Measurements from ENCODE around the gene ITGB3. TPM values are rescaled to one million over a fixed set of nuclear protein-coding genes. Genes with fewer than 3 reads are reported as not detected.

The ITGB3 gene
- total and polyA plus RNA-seq, 9 of the 15 experiments (the other 6 are each of a cell fraction or from before 2014, with no cell fraction given) = 0.08 to 2.6 (median 0.62) TPM; not detected in 1

DNA sequence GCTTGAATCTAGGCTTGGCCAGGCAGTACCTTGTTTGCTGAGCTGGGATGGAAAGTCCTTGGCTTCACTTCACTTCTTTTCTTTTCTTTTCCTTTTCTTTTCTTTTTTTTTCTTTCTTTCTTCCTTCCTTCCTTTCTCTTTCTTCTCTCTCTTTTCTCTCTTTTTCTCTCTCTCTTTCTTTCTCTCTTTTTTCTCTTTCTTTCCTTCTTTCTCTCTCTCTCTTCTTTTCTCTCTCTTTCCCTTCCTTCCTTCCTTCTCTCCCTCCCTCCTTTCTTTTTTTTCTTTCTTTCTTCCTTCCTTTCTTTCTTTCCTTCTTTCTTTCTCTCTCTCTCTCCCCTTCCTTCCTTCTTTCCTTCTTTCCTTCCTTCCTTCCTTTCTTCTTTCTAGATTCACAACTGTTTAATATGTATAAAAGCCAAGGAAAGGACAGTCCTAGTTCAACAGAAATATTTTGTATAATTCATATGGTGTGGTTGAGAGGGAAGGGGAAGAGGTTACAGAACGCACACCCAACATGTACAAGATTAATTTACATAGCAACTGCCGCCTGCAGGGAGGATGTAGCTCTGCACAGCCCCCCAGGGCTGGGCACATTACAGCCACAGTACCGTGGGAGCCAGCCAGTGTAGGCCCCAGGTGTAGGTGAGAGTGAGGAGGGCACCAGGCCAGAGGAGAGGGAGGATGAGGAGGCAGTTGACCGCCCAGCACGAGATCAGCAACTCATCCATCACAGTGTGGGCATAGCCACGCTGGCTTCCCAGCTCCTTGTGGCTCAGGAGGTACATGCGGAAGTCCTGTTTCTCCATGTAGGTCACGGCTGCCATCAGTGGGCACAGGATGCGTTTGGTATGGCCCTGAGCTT lies 9.7 kb upstream of the ITGB3 start (continued):
- TF ChIP-seq ZNF311 (CRISPR knock-in tag; IDR thresholded peaks at IDR 0.05) (no peak), HLTF (IDR thresholded peaks at IDR 0.05) (no peak), LARP7 (IDR thresholded peaks at IDR 0.05) (no peak), ZNF586 (CRISPR knock-in tag; conservative IDR thresholded peaks at IDR 0.05) (no peak), EHMT2 (IDR thresholded peaks at IDR 0.05) (no peak), SPI1 (IDR thresholded peaks at IDR 0.05; ENCODE audit: borderline replicate concordance, low read depth, low read length) (no peak), HNRNPL (IDR thresholded peaks at IDR 0.05; ENCODE audit: low read depth, low read length) (0 out of 2 replicates have a peak, but pooled peaks have one; percentile 25), MEIS2 (IDR thresholded peaks at IDR 0.05; ENCODE audit: partially characterized antibody) (no peak), CHD2 (IDR thresholded peaks at IDR 0.05; ENCODE audit: low read depth, low read length) (no peak), KLF13 (tag; IDR thresholded peaks at IDR 0.05; ENCODE audit: borderline replicate concordance, low read depth) (no peak), DPF2 (IDR thresholded peaks at IDR 0.05) (0 out of 2 replicates have a peak, but pooled peaks have one; percentile 22), ZNF512 (tag; IDR thresholded peaks at IDR 0.05) (peak; percentile 98), TOE1 (IDR thresholded peaks at IDR 0.05; ENCODE audit: borderline replicate concordance) (peak; percentile 29; the same call in 1 of the 2 replicates), TOE1 (CRISPR knock-in tag; IDR thresholded peaks at IDR 0.05; ENCODE audit: borderline replicate concordance, low read depth) (no peak), ZKSCAN8 (CRISPR knock-in tag; IDR thresholded peaks at IDR 0.05) (no peak), POLR2B (IDR thresholded peaks at IDR 0.05; ENCODE audit: low read depth, partially characterized antibody) (no peak), SMARCB1 (IDR thresholded peaks at IDR 0.05; ENCODE audit: insufficient read length, low read depth) (no peak), SMARCE1 (IDR thresholded peaks at IDR 0.05) (no peak), KAT8 (IDR thresholded peaks at IDR 0.05; ENCODE audit: low read depth) (no peak), TAF15 (IDR thresholded peaks at IDR 0.05; ENCODE audit: low read depth, low read length) (no peak)
- TF ChIP-seq, protein P1, sequence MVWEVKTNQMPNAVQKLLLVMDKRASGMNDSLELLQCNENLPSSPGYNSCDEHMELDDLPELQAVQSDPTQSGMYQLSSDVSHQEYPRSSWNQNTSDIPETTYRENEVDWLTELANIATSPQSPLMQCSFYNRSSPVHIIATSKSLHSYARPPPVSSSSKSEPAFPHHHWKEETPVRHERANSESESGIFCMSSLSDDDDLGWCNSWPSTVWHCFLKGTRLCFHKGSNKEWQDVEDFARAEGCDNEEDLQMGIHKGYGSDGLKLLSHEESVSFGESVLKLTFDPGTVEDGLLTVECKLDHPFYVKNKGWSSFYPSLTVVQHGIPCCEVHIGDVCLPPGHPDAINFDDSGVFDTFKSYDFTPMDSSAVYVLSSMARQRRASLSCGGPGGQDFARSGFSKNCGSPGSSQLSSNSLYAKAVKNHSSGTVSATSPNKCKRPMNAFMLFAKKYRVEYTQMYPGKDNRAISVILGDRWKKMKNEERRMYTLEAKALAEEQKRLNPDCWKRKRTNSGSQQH (CRISPR knock-in tag; IDR thresholded peaks at IDR 0.05) = no peak
- TF ChIP-seq, protein P2, sequence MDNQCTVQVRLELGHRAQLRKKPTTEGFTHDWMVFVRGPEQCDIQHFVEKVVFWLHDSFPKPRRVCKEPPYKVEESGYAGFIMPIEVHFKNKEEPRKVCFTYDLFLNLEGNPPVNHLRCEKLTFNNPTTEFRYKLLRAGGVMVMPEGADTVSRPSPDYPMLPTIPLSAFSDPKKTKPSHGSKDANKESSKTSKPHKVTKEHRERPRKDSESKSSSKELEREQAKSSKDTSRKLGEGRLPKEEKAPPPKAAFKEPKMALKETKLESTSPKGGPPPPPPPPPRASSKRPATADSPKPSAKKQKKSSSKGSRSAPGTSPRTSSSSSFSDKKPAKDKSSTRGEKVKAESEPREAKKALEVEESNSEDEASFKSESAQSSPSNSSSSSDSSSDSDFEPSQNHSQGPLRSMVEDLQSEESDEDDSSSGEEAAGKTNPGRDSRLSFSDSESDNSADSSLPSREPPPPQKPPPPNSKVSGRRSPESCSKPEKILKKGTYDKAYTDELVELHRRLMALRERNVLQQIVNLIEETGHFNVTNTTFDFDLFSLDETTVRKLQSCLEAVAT (IDR thresholded peaks at IDR 0.05) = 0 out of 4 replicates have a peak, but pooled peaks of 1 of the 2 experiments have one; percentile 36
- TF ChIP-seq, protein P3, sequence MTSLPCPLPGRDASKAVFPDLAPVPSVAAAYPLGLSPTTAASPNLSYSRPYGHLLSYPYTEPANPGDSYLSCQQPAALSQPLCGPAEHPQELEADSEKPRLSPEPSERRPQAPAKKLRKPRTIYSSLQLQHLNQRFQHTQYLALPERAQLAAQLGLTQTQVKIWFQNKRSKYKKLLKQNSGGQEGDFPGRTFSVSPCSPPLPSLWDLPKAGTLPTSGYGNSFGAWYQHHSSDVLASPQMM (CRISPR knock-in tag; IDR thresholded peaks at IDR 0.05) = no peak
